Measurements from ENCODE around the gene SRSF4.

SRSF4 gene

GRCh38 chr1:29202584-29203340 lies 21.1 kb upstream of the SRSF4 start:
- H3K4me3 ChIP-seq (ENCODE audit: low read length), result no peak overlapping the region
- DNase-seq (ENCODE audit: low read depth, low spot score), result peak; percentile 81

GRCh38 chr1:29202053-29202452 lies 20.4 kb upstream of the SRSF4 start:
- peak overlapping the region; percentile 15; the same call in 1 of the 2 replicates for H3K4me3 ChIP-seq (ENCODE audit: low read length)
- no peak for DNase-seq (ENCODE audit: low read depth, low spot score)

DNA sequence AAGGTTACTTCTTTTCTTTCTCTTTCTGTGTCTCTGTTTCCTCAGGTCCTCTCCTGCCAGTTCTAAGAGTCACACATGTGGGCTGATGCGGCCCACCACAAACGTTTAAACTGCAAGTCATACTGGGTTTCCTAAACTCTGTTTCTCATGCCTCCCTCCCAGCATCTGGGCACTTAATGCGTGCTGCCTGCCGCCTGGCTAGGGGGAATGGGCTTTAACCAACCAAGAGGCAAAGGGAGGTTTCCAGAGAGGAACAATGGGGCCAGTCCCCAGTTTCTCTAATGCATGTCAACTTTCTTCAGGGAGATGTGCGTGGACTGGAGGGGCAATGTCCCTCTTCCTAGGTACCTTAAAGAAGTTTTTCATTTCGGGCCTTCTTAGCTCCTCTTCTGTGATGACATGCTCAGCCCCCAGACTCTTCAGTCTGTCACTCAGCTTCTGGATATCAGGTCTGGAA lies 19.9 kb upstream of the SRSF4 start:
- peak; percentile 96 for DNase-seq (ENCODE audit: low read depth, low spot score)
- H3K4me3 ChIP-seq (ENCODE audit: low read length), result peak overlapping the region; percentile 15; the same call in 1 of the 2 replicates

GRCh38 chr1:29200906-29201594 lies 19.4 kb upstream of the SRSF4 start:
- no peak for DNase-seq (ENCODE audit: low read depth, low spot score)
- H3K4me3 ChIP-seq (ENCODE audit: low read length), result peak overlapping the region; percentile 30

GRCh38 chr1:29197993-29198392 lies 16.3 kb upstream of the SRSF4 start:
- no peak overlapping the region for H3K4me3 ChIP-seq (ENCODE audit: low read length)
- no peak for DNase-seq (ENCODE audit: low read depth, low spot score)

DNA sequence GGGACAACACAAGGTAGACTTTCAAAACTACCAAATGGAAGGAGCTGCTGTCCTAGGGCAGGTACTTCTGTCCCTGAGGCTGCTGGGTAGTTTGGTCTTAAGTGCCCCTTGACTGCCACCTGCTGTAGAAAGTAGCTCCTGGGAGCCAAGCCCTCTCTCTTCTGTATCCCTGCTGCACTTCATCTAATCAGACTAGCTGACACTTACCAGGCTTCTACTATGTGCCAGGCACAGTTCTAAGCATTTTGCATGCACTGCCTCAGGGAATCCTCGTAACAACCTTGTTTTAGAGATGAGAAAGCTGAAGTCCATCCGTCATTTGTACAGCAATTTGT lies 15.9 kb upstream of the SRSF4 start:
- DNase-seq (ENCODE audit: low read depth, low spot score), result peak; percentile 77
- no peak overlapping the region for H3K4me3 ChIP-seq (ENCODE audit: low read length)

DNA sequence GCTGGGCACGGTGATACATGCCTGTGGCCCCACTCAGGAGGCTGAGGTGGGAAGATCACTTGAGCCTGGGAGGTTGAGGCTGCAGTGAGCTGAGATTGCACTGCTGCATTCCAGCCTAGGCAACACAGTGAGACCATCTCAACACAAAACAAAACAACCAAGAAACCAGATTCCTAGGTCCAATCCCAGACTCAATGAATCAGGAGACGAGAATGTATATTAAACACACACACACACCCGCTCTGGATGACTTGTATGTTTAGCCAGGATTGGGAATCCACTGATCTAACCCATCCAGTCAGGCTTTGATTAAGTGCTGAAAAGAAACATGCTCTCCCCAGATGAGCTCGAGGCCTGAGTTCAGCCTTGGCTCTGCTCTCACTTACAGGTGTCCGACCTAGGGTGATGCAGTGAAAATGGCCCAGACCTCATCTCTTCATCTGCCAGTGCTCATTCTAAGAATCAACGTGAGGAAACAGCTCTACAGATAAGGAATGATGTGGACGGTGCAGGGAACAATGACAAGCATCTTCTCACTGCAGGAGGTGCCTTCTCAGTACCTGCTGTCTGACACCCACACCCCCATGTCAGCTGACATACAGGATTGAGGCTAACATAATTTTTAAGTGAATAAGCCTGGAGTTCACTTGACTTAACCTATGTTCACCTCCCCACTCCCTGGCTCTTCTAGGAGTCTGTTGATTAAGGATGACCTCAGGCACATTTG lies 15.3 kb upstream of the SRSF4 start:
- no peak overlapping the region for H3K4me3 ChIP-seq (ENCODE audit: low read length)
- no peak for DNase-seq (ENCODE audit: low read depth, low spot score)

DNA sequence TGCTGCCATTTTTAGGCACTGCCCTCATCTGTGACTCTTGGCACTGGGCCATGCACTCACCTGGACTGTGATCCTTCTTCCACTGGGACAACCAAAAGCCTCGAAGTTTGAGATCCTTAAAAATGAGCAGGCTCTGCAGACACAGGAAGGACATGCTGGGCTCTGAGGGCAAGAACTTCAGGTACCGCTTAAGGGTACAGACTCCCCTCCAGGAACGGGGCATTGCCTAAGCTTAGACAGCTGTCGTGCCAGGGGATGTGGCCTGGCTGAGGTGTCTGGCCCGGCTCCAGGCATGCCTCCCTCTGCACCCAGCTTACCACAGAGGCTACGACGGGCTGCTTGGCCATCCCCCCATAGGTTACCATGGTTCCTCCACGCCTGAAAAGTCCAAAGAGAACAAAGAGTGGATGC lies 14.2 kb upstream of the SRSF4 start:
- DNase-seq (ENCODE audit: low read depth, low spot score), result peak; percentile 60
- H3K4me3 ChIP-seq (ENCODE audit: low read length), result no peak overlapping the region

GRCh38 chr1:29193879-29194455 lies 12.3 kb upstream of the SRSF4 start:
- DNase-seq (ENCODE audit: low read depth, low spot score), result no peak

DNA sequence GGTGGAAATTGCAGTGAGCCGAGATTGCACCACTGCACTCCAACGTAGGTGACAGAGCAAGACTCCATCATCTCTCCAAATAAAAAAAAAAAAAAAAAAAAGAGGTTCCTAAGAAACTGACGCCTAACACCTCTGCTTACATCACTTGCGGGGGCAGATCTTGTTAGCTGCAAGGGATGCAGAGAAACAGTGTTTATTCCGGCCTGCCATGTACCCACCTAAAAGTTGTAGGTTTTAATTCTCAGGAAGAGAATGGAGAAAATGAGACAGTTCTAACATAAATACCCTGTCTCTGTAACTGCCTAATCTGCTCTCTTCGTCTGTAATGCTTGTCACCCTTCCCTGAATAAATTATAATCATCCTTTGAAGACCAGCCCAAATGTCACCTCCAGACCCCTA lies 9.0 kb upstream of the SRSF4 start:
- DNase-seq (ENCODE audit: low read depth, low spot score), result no peak
- H3K4me3 ChIP-seq (ENCODE audit: low read length), result no peak overlapping the region

More at GRCh38 chr1:29193879-29194455, 12.3 kb upstream of the SRSF4 start:
- H3K4me3 ChIP-seq (ENCODE audit: low read length), result no peak overlapping the region

- no peak for DNase-seq (ENCODE audit: low read depth, low spot score)
- no peak overlapping the region for H3K4me3 ChIP-seq (ENCODE audit: low read length)
These were observed 5.0 kb upstream of the SRSF4 start for GRCh38 chr1:29186707-29187106.

DNA sequence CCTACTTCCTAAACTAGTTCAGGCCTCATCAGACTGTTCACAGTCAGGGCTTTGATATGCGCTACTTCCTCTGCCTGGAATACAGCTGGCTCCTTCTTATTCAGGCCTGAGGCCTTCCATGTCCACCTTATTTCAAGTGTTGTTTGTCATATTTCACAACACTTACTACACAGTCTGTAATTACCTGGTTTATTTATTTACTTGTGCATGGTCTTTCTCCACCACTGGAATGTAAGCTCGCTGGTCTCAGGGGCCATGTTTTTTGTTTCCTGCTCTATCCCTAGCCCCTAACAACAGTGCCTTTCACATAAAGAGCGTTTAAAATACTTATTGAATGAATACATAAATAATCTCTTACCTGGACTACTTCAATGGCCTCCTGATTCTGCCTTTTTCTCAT lies 4.6 kb upstream of the SRSF4 start:
- no peak for DNase-seq (ENCODE audit: low read depth, low spot score)

DNA sequence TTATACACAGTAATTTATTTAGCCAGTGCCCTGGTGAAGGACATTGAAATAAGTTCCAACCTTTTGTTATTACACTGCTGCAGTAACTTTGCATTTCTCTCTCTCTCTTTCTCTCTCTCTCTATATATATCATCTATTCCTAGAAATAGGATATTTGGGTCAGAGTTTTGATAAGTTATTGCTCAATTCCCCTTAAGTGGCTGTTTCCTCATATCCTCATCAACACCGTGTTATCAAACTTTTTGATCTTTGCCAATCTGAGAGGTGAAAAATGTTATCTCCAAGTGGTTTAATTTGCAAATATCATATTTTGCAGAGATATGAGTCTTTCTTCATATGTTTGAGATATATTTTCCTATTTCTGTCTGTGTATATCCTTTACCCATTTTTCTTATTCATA lies 1.6 kb upstream of the SRSF4 start:
- DNase-seq (ENCODE audit: low read depth, low spot score), result no peak
- no peak overlapping the region for H3K4me3 ChIP-seq (ENCODE audit: low read length)

More for the DNA sequence above, 4.6 kb upstream of the SRSF4 start:
- H3K4me3 ChIP-seq (ENCODE audit: low read length), result no peak overlapping the region

DNA sequence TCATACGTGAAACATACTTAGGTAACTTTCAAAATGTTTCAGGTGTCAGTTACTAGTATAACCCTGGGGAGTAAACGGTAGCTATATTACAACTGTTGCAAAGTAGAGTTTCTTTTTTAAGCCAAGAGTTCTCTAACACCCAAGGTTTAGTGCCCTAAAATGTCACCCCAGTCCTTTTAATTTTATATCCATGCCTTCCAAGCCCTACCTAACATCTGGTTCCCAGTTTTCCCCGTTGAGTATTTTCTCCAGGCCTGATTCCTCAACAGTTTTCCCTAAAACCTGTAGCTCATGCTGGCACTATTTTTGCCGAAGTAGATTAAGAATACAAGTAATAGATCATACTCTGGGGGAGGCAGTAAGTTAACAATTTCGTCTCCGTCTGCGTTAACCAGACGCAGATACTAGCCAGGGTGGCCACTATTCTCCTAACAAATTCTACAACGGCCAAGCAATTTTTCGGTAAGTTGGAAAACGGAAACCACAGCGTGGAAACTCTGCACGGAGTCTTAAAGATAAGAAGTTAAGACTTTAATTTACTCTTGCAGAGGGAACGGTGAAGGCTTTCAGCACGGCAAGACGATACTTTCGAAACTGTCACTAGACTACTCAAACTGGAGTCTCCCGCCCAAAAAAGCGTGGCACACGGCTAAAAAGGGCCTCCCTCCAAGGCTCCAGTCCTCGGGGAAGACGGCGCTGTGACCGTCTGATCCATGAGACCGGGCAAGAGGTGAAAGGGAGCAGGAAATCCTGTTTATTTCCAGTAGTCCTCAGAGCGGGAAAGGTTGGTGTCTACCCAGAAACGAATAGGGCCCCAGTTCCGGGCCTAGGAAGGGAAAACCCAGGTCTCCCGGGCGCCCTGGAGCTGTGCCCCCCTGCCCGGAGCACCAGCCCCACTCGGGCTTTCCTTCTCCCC lies 945 bp downstream of the SRSF4 start:
- H3K4me3 ChIP-seq (ENCODE audit: low read length), result peak overlapping the region; percentile 98

GRCh38 chr1:29179641-29180184 lies 2.0 kb downstream of the SRSF4 start:
- peak; percentile 60 for DNase-seq (ENCODE audit: low read depth, low spot score)
- peak overlapping the region; percentile 98 for H3K4me3 ChIP-seq (ENCODE audit: low read length)

More for the DNA sequence above, 945 bp downstream of the SRSF4 start:
- DNase-seq (ENCODE audit: low read depth, low spot score), result no peak

- H3K4me3 ChIP-seq (ENCODE audit: low read length), result no peak overlapping the region
- no peak for DNase-seq (ENCODE audit: low read depth, low spot score)
These were observed 4.5 kb downstream of the SRSF4 start for GRCh38 chr1:29177022-29177705.

DNA sequence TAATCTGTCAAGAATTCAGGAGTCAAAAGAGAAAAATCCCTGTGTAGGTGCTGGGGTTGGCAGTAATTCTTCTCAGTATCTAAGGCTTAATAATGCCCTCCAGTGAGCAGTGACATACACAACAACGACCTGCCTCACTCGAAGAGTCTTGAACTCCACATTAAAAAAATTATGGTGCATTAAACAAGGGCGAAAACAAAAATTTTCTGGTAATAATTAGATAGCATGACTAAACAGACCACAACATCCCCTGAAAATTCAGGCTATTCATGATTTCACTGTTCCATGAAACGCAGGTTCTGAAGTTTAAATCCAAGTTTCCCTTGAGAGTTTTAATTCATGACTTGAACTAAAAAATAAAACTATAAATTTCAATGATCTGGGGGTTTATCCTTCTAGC lies 5.1 kb downstream of the SRSF4 start:
- no peak overlapping the region for H3K4me3 ChIP-seq (ENCODE audit: low read length)
- DNase-seq (ENCODE audit: low read depth, low spot score), result no peak

- no peak overlapping the region for H3K4me3 ChIP-seq (ENCODE audit: low read length)
- DNase-seq (ENCODE audit: low read depth, low spot score), result no peak
These were observed 9.2 kb downstream of the SRSF4 start for GRCh38 chr1:29172415-29172939.
